ENCODE data around the gene LIPJ.

GRCh38 chr10:88623835-88624234 is 37.3 kb downstream of the LIPJ start:
- TF ChIP-seq CTCF (IDR thresholded peaks at IDR 0.05) (no peak), POLR2A (IDR thresholded peaks at IDR 0.05) (no peak), EP300 (IDR thresholded peaks at IDR 0.05) (no peak)

All from upper lobe of left lung (tissue), 4 donors.